ENCODE results near the gene CEND1.
A peak's percentile ranks its signal among the peaks of the same experiment; 100 is the strongest.

CEND1 gene

DNA sequence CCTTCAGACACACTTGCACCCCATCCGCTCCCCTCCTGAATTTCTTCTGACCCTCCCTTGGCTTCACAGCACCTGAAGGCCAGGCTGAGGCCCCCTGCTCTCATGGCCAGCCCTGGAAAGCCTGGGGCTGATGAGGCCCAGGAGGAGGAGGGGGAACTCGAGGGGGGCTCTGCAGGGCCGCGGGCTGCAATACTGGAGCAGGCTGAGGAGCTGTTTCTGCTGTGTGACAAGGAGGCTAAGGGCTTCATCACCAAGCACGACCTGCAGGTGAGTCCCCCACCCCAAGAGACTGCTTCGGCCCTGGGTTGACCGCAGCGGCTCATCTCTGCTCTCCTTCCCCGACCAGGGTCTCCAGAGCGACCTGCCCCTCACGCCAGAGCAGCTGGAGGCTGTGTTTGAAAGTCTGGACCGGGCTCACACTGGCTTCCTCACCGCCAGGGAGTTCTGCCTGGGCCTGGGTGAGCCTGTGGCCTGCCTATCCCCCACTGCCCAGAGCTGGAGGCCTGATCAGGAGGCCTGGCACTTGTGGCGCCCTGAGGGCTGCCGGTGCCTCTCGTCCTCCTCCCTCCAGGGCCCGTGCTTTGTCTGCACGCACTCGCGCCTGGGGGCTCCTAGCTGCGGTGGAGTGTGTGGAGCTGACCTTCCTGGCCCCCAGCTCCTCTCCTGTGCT lies 38.8 kb upstream of the CEND1 start:
- DNase-seq (ENCODE audit: extremely low spot score): no peak
- ChIA-PET CTCF (interaction anchor here (1.4 to 2.9 kb wide), 3 partner anchors 10 to 46 kb away, joined by 4 to 11 read pairs (median 4); partner anchors contain the start of gene PNPLA2), POLR2A (interaction anchor here (1.3 to 6.2 kb wide), 2 partner anchors 9 to 13 kb away, joined by 4 to 35 read pairs; partner anchors contain the start of gene PNPLA2)
- TF ChIP-seq, protein P1, sequence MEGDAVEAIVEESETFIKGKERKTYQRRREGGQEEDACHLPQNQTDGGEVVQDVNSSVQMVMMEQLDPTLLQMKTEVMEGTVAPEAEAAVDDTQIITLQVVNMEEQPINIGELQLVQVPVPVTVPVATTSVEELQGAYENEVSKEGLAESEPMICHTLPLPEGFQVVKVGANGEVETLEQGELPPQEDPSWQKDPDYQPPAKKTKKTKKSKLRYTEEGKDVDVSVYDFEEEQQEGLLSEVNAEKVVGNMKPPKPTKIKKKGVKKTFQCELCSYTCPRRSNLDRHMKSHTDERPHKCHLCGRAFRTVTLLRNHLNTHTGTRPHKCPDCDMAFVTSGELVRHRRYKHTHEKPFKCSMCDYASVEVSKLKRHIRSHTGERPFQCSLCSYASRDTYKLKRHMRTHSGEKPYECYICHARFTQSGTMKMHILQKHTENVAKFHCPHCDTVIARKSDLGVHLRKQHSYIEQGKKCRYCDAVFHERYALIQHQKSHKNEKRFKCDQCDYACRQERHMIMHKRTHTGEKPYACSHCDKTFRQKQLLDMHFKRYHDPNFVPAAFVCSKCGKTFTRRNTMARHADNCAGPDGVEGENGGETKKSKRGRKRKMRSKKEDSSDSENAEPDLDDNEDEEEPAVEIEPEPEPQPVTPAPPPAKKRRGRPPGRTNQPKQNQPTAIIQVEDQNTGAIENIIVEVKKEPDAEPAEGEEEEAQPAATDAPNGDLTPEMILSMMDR (IDR thresholded peaks at IDR 0.05; ENCODE audit: control extremely low read depth, extremely low read depth, low read depth, missing control alignments): no peak

DNA sequence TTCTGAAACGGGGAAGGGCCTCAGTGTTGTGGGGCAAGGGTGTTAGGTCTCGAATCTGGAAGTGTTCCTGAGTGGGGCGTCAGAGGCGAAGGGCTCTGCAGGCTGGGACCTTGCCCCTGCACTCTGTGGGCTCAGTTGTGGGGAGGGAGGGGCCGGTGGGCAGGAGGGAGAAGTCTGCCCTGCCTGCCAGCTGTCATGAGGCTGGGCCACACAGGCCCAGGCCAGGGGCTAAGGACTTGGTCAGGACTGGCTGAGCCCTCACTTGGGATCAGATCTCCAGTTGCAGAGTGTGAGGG lies 38.0 kb upstream of the CEND1 start, which contains the start of gene CRACR2B:
CRACR2B (plus strand) TSS at position 23 of the 296 bp plus-strand sequence. CDS start 689 bp downstream, outside the sequence.
- POLR2A ChIA-PET: interaction anchor here (6.2 kb wide), 1 partner anchor 8 kb away, joined by 35 read pairs; the partner anchor contains the start of gene PNPLA2
- CTCF ChIA-PET: interaction anchor here (1.6 to 2.9 kb wide), 3 partner anchors 9 to 223 kb away, joined by 4 to 11 read pairs (median 4); partner anchors contain the start of gene PNPLA2
- DNase-seq (ENCODE audit: extremely low spot score): no peak
- TF ChIP-seq, protein P1 (IDR thresholded peaks at IDR 0.05; ENCODE audit: control extremely low read depth, extremely low read depth, low read depth, missing control alignments): no peak

DNA sequence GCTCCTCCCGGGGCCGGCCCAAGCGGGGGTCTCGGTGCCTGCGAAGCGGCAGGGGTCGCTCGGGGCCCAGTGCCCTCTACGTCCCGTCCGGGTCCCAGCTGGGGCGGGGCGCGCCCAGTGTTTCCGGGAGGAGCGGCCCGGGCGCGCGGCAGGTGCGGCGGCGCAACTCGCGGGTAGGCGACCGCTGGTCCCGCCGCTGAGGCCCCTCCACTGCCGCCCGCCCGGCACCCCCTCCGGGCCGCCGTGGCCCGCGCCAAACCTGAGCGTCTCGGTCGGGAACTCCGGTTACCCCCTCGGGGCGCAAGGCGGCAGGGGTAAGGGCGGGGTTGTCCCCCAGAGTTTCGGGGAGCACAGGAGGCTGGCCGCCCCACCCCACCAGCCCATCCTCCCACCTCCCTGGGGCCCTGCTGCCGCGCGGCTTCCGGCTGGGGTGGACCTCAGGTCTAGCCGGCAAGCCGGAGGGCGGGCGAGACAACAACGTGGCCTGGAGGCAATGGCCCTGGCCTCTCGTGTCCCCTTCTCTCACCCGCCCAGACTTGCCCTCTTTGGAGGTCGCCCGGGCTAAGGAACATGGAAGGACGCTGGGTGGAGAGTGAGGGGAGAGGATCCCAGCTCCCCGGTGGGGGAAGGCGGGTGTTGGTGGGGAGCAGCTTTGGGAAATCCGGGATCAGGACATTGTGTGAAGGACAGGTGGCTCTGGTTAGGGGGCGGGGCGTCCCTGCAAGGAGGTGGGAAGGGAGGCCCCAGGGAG lies 37.4 kb upstream of the CEND1 start:
- TF ChIP-seq, protein P1 (IDR thresholded peaks at IDR 0.05; ENCODE audit: control extremely low read depth, extremely low read depth, low read depth, missing control alignments): no peak
- ChIA-PET POLR2A (interaction anchor here (6.2 kb wide), 1 partner anchor 8 kb away, joined by 35 read pairs; the partner anchor contains the start of gene PNPLA2), CTCF (interaction anchor here (1.6 to 2.9 kb wide), 3 partner anchors 8 to 223 kb away, joined by 4 to 11 read pairs (median 4); partner anchors contain the start of gene PNPLA2)
- DNase-seq (ENCODE audit: extremely low spot score): peak; percentile 77

DNA sequence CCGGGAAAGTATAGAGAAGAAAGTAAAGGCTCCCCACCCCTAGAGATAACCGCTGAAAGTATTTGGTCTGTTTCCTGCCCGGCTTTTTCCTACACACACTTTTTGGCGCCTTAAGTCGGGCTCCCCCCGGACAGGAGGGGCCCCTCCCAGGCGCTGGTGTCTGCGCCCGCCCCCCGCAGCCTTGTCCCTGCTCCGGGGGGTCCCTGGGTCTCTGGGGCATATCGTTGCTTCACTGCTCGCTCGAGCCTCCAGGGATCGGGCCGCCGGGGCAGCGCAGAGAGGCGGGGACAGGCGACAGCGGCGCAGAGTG lies 36.9 kb upstream of the CEND1 start:
- TF ChIP-seq, protein P1 (IDR thresholded peaks at IDR 0.05; ENCODE audit: control extremely low read depth, extremely low read depth, low read depth, missing control alignments): no peak
- ChIA-PET POLR2A (no interaction called here), CTCF (interaction anchor here (1.6 kb wide), 1 partner anchor 224 kb away, joined by 4 read pairs; no protein-coding TSS in a partner anchor)
- no peak for DNase-seq (ENCODE audit: extremely low spot score)

DNA sequence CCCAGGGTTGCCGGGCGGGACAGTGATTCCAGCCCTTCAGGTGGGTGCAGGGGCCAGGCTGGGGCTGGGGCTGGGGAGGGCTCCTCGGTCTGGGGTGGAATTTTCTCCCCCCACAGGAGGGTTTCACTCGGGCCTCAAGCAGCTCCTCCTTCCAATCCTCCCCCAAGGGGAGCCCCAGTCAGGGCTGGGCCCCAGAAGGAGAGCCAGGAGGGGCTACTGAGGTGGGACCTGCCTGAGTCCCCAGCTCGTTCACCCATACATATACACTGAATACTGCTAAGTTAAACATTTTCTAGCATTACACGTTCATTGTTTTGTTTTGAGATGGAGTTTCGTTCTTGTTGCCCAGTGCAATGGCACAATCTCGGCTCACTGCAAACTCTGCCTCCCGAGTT lies 36.3 kb upstream of the CEND1 start:
- CTCF ChIA-PET: interaction anchor here (1.9 kb wide), 1 partner anchor 15 kb away, joined by 4 read pairs; no protein-coding TSS in a partner anchor
- POLR2A ChIA-PET: no interaction called here
- TF ChIP-seq, protein P1 (IDR thresholded peaks at IDR 0.05; ENCODE audit: control extremely low read depth, extremely low read depth, low read depth, missing control alignments): no peak
- DNase-seq (ENCODE audit: extremely low spot score): no peak

DNA sequence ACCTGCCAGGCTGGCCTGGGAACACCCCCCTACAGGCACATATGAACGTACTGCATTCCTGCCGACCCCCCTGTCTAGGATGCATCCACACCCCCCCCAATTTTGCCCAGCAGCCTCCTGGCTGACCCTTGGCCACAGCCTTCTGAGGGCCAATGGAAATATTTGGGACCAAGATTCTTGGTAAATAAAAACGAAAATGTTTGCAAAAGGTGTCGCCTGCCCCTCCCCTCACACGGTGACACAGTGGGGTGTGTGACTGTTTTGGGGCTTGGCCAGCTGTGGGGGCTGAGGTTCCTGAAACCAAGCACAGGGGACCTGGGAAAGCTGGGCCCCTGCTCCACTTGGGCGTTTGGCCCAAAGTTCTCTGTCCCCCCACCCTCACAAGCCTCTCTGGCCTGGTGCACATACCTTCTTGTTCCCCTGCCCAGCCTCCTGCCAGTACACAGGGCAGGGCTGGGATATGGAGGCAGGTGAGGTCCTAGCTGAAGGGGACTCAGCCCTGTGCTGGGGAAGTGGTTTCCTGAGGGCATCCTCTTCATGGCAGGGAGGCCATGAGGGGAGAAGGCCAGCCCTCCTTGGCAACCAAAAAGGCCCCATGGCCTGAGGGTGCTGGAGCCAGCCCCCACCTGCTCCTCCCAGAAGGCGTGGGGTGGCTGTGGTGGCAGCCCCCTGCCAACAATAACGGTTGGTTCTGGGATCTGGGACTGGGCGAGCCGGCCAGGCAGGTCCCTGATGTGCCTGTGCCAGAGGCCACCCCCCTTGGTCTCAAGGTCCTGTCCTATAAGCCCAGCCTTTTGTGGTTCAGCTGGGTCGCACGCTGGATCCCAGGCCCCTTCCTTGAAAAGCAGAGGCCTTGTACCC lies 35.7 kb upstream of the CEND1 start:
- TF ChIP-seq, protein P1 (IDR thresholded peaks at IDR 0.05; ENCODE audit: control extremely low read depth, extremely low read depth, low read depth, missing control alignments): no peak
- ChIA-PET CTCF (interaction anchor here (1.9 kb wide), 1 partner anchor 16 kb away, joined by 4 read pairs; no protein-coding TSS in a partner anchor), POLR2A (no interaction called here)
- DNase-seq (ENCODE audit: extremely low spot score): no peak

Measured in GM10248 (cell line).